Lower lobe of right lung (tissue), 2 donors: Measurements from ENCODE around the gene PCIF1. TPM values are rescaled to one million over a fixed set of nuclear protein-coding genes. Genes with fewer than 3 reads are reported as not detected.
"Not testable (repeated sequence)": the region's sequence is repeated elsewhere in the genome, so short reads cannot be mapped to it uniquely, and the experiment has no call there.

ENCODE experiments used
- ATAC-seq, 2 donors: fragments of 200-7000 bp; cut with Tn5 transposase; one replicate each; pipeline ENCODE4 v1.9.1; 2020 to 2022; ENCODE audit warnings: mild to moderate bottlenecking in 2 of 2, moderate library complexity in 2 of 2
- DNase-seq: peaks from one replicate; pipeline ENCODE4 v3.0.0-alpha.2; 2020
- H3K27ac ChIP-seq: fragments of 200-600 bp; one replicate; pipeline ENCODE4 v1.8.0; 2022
- H3K27me3 ChIP-seq: fragments of 200-600 bp; one replicate; pipeline ENCODE4 v1.8.0; 2022; ENCODE audit warnings: low read depth
- H3K36me3 ChIP-seq: fragments of 200-600 bp; one replicate; pipeline ENCODE4 v1.8.0; 2022; ENCODE audit warnings: mild to moderate bottlenecking
- H3K4me1 ChIP-seq: fragments of 200-600 bp; one replicate; pipeline ENCODE4 v1.8.0; 2022
- H3K4me3 ChIP-seq: fragments of 200-600 bp; one replicate; pipeline ENCODE4 v1.8.0; 2022; ENCODE audit warnings: mild to moderate bottlenecking
- H3K9me3 ChIP-seq: fragments of 200-600 bp; one replicate; pipeline ENCODE4 v1.8.0; 2022
- intact Hi-C: fragments of 100-400 bp; cut with DNase I; formaldehyde crosslinking; loops from one replicate; pipeline ENCODE4 v1.11.0; 2022
- total RNA-seq: library from RNA; stranded (reverse); fragmentation: NEBNext Ultra II Directional; extraction: Animal tissue kit (Norgen Biotek cat#: 25700); gene quantifications from one replicate; pipeline ENCODE4 v1.2.1, GENCODE V29; 2021
- TF ChIP-seq, protein P1 (sequence below): fragments of 200-600 bp; IDR thresholded peaks from one replicate; pipeline ENCODE4 v1.8.0; 2022; ENCODE audit warnings: antibody characterized with exemption, mild to moderate bottlenecking
- donor health status: DM: no; HTN: yes; CAD: no; lungs with severe emphysema.

Gene PCIF1
- total RNA-seq, 1 donor from 2014 or later, result 34.7 TPM

- ATAC-seq, result no peak
- peaks cover 34% of the 10 kb centered on the region for H3K4me1 ChIP-seq
- no peak overlapping the region for H3K4me3 ChIP-seq
- no peaks in the 10 kb centered on the region for H3K27me3 ChIP-seq
- intact Hi-C loops, result no loop called here
- no peaks in the 10 kb centered on the region for H3K36me3 ChIP-seq
- H3K9me3 ChIP-seq, result no peaks in the 10 kb centered on the region
- H3K27ac ChIP-seq, result no peak overlapping the region
- no peak for DNase-seq
- TF ChIP-seq, protein P1, sequence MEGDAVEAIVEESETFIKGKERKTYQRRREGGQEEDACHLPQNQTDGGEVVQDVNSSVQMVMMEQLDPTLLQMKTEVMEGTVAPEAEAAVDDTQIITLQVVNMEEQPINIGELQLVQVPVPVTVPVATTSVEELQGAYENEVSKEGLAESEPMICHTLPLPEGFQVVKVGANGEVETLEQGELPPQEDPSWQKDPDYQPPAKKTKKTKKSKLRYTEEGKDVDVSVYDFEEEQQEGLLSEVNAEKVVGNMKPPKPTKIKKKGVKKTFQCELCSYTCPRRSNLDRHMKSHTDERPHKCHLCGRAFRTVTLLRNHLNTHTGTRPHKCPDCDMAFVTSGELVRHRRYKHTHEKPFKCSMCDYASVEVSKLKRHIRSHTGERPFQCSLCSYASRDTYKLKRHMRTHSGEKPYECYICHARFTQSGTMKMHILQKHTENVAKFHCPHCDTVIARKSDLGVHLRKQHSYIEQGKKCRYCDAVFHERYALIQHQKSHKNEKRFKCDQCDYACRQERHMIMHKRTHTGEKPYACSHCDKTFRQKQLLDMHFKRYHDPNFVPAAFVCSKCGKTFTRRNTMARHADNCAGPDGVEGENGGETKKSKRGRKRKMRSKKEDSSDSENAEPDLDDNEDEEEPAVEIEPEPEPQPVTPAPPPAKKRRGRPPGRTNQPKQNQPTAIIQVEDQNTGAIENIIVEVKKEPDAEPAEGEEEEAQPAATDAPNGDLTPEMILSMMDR, result no peak
Measured at GRCh38 chr20:45925821-45926506, 8.5 kb upstream of the PCIF1 start.

GRCh38 chr20:45926731-45927070, 7.8 kb upstream of the PCIF1 start:
- H3K36me3 ChIP-seq, result no peaks in the 10 kb centered on the region
- TF ChIP-seq, protein P1, result no peak
- no peaks in the 10 kb centered on the region for H3K9me3 ChIP-seq
- peaks cover 32% of the 10 kb centered on the region for H3K4me1 ChIP-seq
- H3K27me3 ChIP-seq, result no peaks in the 10 kb centered on the region
- intact Hi-C loops, result no loop called here
- no peak overlapping the region for H3K27ac ChIP-seq
- ATAC-seq, result no peak
- no peak for DNase-seq
- H3K4me3 ChIP-seq, result no peak overlapping the region

DNA sequence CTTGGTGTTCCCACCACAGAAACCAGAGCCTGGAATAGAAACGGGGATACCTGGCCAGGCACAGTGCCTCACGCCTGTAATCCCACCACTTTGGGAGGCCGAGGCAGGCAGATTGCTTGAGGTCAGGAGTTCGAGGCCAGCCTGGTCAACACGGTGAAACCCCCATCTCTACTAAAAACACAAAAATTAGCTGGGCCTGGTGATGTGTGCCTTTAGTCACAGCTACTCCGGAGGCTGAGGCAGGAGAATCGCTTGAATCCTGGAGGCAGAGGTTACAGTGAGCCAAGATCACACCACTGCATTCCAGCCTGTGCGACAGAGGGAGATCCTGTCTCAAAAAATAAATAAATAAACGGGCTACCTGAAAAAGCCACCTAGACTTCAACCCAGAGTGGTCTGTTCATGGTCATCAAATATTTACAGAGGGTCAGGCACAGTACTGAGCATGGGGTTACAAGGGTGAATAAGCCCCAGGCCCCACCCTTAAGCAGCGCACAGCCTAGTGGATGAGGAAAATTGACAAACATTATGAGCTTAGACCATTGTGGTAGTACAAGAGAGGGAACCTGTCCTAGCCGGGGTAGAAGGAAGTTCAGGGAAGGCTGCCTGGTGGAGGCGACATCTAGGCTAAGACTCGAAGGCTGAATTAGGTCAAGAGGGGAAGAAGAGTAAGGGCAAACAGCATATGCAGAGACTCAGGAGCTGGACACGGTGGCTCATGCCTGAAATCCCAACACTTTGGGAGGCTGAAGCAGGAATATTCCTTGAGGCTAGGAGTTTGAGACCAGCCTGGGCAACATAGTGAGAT, 7.2 kb upstream of the PCIF1 start:
- no peaks in the 10 kb centered on the region for H3K36me3 ChIP-seq
- no peaks in the 10 kb centered on the region for H3K9me3 ChIP-seq
- H3K4me1 ChIP-seq, result peaks cover 27% of the 10 kb centered on the region
- H3K27me3 ChIP-seq, result no peaks in the 10 kb centered on the region
- TF ChIP-seq, protein P1, result no peak
- no peak overlapping the region for H3K4me3 ChIP-seq
- DNase-seq (no peak), ATAC-seq (no peak)
- H3K27ac ChIP-seq, result no peak overlapping the region
- intact Hi-C loops, result no loop called here

- H3K4me3 ChIP-seq, H3K9me3 ChIP-seq, H3K36me3 ChIP-seq, H3K27ac ChIP-seq, H3K27me3 ChIP-seq, DNase-seq, intact Hi-C loops, ATAC-seq: not testable (repeated sequence)
- H3K4me1 ChIP-seq, result peaks cover 22% of the 10 kb centered on the region
Measured at GRCh38 chr20:45931680-45932079, 2.8 kb upstream of the PCIF1 start.

DNA sequence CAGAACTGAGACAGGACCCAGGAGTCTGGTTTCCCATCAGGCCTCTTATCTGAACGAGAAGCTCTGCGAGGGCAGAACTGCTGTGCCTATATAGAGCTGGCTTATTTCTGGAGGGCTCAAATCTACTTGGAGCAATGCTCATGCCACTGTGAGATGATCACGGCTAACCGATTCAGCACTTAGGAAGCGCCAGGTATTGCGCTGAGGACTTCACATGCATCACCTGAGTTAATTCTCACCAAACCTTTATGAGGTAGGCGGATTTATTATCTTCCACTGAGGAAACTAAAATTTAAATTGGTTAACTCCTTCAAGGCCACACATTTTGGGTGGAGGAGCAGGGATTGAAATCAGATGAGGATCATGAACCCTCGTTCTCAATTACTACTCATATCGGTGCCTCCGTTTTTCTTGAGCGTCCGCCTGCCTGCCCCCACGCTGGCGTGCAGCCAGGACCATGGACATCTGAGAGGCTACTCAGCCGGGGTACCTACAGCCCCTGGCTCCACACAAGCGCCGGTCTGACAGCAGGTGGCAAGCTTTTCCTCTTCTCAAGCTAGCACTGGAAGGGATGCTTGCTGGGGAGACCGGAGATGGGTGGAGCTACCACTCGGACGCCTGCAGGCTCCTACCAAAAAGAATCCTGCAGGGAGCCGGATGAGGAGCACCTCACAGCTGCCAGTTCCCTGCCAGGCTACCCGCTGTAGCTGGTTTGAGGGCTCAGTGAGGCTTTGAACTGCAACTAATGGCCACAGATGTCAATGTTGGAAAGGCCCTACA, 1.0 kb upstream of the PCIF1 start:
- Histone ChIP-seq H3K27me3 (no peaks in the 10 kb centered on the region), H3K9me3 (no peaks in the 10 kb centered on the region), H3K4me3 (peak overlapping the region; percentile 83), H3K36me3 (peaks cover 13% of the 10 kb centered on the region), H3K4me1 (peaks cover 26% of the 10 kb centered on the region), H3K27ac (peak overlapping the region; percentile 100)
- ATAC-seq (peak; percentile 41 to 53), DNase-seq (peak; percentile 77)
- intact Hi-C loops, result no loop called here
- TF ChIP-seq, protein P1, result peak; percentile 29
